PC-3 (cell line): ENCODE data around the gene RNF169. TPM values are rescaled to one million over a fixed set of nuclear protein-coding genes. Genes with fewer than 3 reads are reported as not detected.

Experiments
- ATAC-seq: fragments of 200-7000 bp; cut with Tn5 transposase; 2 replicates; pipeline ENCODE4 v1.9.1; 2020; ENCODE audit warnings: mild to moderate bottlenecking, moderate library complexity
- BruUV-seq: library from RNA; stranded (reverse); fragments of 400-500 nt; replicated peaks from 2 replicates; lab custom pipeline; 2021; lab: Mats Ljungman, UMichigan
- CTCF ChIA-PET: fragments of 300-600 bp; sonication (Branson Sonifier 250); formaldehyde crosslinking; loops from one replicate; lab custom pipeline; 2022; ENCODE audit warnings: antibody characterized with exemption; lab: Charles Lee
- POLR2A ChIA-PET: fragments of 300-600 bp; sonication (Branson Sonifier 250); formaldehyde crosslinking; loops from one replicate; lab custom pipeline; 2022; ENCODE audit warnings: antibody characterized with exemption; ENCODE audit not compliant: unreplicated experiment; lab: Charles Lee
- DNase-seq: peaks from one replicate; pipeline ENCODE4 v3.0.0-alpha.2; 2015
- H2AFZ ChIP-seq: fragments of 300-600 bp; sonication (generic); 2 replicates; pipeline ENCODE4 v1.6.0; 2016; ENCODE audit warnings: antibody characterized with exemption, low read length
- H3F3A ChIP-seq: fragments of 300-600 bp; sonication (generic); one replicate; pipeline ENCODE4 v1.6.0; 2017; ENCODE audit warnings: antibody characterized with exemption, low read length, control low read depth, mild to moderate bottlenecking; ENCODE audit not compliant: unreplicated experiment
- H3K27ac ChIP-seq: fragments of 300-600 bp; sonication (generic); 2 replicates; pipeline ENCODE4 v1.5.1; 2016; ENCODE audit warnings: mild to moderate bottlenecking, low read length
- H3K27me3 ChIP-seq: fragments of 300-600 bp; sonication (generic); 2 replicates; pipeline ENCODE4 v1.6.1; 2016; ENCODE audit warnings: low read length, mixed read lengths
- H3K36me3 ChIP-seq: fragments of 300-600 bp; sonication (generic); 2 replicates; pipeline ENCODE4 v1.6.1; 2016; ENCODE audit warnings: low read depth, mixed run types, low read length, mixed read lengths
- H3K4me1 ChIP-seq: fragments of 300-600 bp; sonication (generic); 2 replicates; pipeline ENCODE4 v1.5.1; 2016; ENCODE audit warnings: low read length; ENCODE audit not compliant: insufficient read depth
- H3K4me2 ChIP-seq: fragments of 300-600 bp; sonication (generic); 2 replicates; pipeline ENCODE4 v1.6.0; 2016; ENCODE audit warnings: low read length
- H3K4me3 ChIP-seq: fragments of 300-600 bp; sonication (generic); 2 replicates; pipeline ENCODE4 v1.5.1; 2016; ENCODE audit warnings: mild to moderate bottlenecking, low read length, mixed read lengths
- H3K79me2 ChIP-seq: fragments of 300-600 bp; sonication (generic); 2 replicates; pipeline ENCODE4 v1.6.1; 2017; ENCODE audit warnings: low read length, mixed read lengths
- H3K9ac ChIP-seq: fragments of 300-600 bp; sonication (generic); 2 replicates; pipeline ENCODE4 v1.6.0; 2016; ENCODE audit warnings: mild to moderate bottlenecking, low read length
- H3K9me2 ChIP-seq: fragments of 300-600 bp; sonication (generic); replicated peaks from 2 replicates; pipeline ENCODE4 v1.6.1; 2016; ENCODE audit warnings: mixed run types, low read length, mixed read lengths
- H3K9me3 ChIP-seq: fragments of 300-600 bp; sonication (generic); 2 replicates; pipeline ENCODE4 v1.6.1; 2016; ENCODE audit warnings: low read length, mixed read lengths
- H4K20me1 ChIP-seq: fragments of 300-600 bp; sonication (generic); 2 replicates; pipeline ENCODE4 v1.6.1; 2016; ENCODE audit warnings: low read length, mixed read lengths
- EZH2 ChIP-seq: fragments of 300-600 bp; sonication (generic); IDR thresholded peaks from one replicate; pipeline ENCODE4 v1.6.1; 2017; ENCODE audit warnings: antibody characterized with exemption, mild to moderate bottlenecking, low read length; ENCODE audit not compliant: unreplicated experiment
- EZH2phosphoT487 ChIP-seq: fragments of 300-600 bp; sonication (generic); IDR thresholded peaks from 2 replicates; pipeline ENCODE4 v1.6.1; 2018; ENCODE audit warnings: mild to moderate bottlenecking, antibody characterized with exemption, low read length, borderline replicate concordance
- intact Hi-C: fragments of 100-400 bp; cut with micrococcal nuclease; formaldehyde crosslinking; loops from 2 replicates; pipeline ENCODE4 v1.9.0; 2023
- total RNA-seq: library from RNA; depleted of rRNA; stranded (reverse); fragments of >200 nt; gene quantifications from 2 replicates; pipeline ENCODE4 v1.2.3, GENCODE V29; 2014
- TF ChIP-seq, protein P1 (sequence below): fragments of 300-600 bp; sonication (generic); conservative IDR thresholded peaks from 2 replicates; pipeline ENCODE4 v1.5.1; 2017; ENCODE audit warnings: antibody characterized with exemption, low read depth, mild to moderate bottlenecking, low read length

The RNF169 gene
- total RNA-seq, 1 experiment from 2014 or later: 20.4 TPM

DNA sequence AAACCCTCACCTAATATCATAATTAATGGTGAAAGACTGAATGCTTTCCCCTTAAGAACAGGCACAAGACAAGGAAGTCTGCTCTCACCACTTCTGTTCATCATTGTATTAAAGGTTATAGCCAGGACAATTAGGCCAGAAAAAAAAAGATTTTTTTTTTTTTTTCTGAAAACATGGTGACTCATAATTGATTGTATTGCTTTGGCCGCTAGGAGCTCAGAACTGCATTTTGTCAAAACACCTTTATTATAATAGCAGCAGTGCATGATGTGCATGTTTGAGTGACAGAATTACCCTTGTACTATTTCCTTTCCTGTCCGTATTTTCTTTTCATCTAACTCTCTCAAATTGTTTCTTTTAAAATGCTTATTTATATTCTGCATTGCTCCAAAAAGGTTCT is 98.1 kb downstream of the RNF169 start:
- H3K9me3 ChIP-seq: no peaks in the 10 kb centered on the region
- CTCF ChIA-PET: no interaction called here
- no peaks in the 10 kb centered on the region for H3K79me2 ChIP-seq
- H3K4me2 ChIP-seq: no peak overlapping the region
- peaks cover 18% of the 10 kb centered on the region for H3K4me1 ChIP-seq
- POLR2A ChIA-PET: no interaction called here
- no peak overlapping the region for H2AFZ ChIP-seq
- no peaks in the 10 kb centered on the region for H3K9me2 ChIP-seq
- intact Hi-C loops: no loop called here
- H3K27me3 ChIP-seq: no peaks in the 10 kb centered on the region
- H3F3A ChIP-seq: no peaks in the 10 kb centered on the region
- no TSS peak for BruUV-seq
- DNase-seq (peak; percentile 43), ATAC-seq (no peak)
- TF ChIP-seq EZH2: no peak
- TF ChIP-seq, protein P1, sequence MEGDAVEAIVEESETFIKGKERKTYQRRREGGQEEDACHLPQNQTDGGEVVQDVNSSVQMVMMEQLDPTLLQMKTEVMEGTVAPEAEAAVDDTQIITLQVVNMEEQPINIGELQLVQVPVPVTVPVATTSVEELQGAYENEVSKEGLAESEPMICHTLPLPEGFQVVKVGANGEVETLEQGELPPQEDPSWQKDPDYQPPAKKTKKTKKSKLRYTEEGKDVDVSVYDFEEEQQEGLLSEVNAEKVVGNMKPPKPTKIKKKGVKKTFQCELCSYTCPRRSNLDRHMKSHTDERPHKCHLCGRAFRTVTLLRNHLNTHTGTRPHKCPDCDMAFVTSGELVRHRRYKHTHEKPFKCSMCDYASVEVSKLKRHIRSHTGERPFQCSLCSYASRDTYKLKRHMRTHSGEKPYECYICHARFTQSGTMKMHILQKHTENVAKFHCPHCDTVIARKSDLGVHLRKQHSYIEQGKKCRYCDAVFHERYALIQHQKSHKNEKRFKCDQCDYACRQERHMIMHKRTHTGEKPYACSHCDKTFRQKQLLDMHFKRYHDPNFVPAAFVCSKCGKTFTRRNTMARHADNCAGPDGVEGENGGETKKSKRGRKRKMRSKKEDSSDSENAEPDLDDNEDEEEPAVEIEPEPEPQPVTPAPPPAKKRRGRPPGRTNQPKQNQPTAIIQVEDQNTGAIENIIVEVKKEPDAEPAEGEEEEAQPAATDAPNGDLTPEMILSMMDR: no peak
- TF ChIP-seq EZH2phosphoT487: no peak
- H3K36me3 ChIP-seq: peaks cover 36% of the 10 kb centered on the region
- H3K27ac ChIP-seq: no peak overlapping the region
- H3K9ac ChIP-seq: no peak overlapping the region
- H3K4me3 ChIP-seq: no peak overlapping the region
- H4K20me1 ChIP-seq: no peaks in the 10 kb centered on the region

DNA sequence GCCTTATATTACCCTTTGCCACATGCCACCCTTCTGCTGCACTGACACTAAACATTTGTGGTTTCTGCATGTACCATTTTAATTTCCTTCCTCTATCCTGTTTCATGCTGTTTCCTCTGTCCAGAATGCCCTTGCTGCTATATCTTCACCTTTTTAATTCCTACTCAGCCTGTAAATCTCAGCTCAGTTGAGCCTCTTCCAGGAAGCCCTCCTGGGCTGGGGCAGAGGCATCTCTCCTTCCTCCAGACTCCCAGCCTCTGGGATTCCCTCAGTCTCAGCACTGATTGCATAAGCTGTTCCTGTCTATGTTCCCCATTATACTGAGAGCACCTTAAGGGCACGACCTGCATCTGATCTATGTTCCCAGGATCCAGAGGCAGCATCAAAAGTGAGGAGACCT is 98.7 kb downstream of the RNF169 start:
- intact Hi-C loops: no loop called here
- TF ChIP-seq EZH2: no peak
- TF ChIP-seq, protein P1: no peak
- TF ChIP-seq EZH2phosphoT487: no peak
- Histone ChIP-seq H2AFZ (no peak overlapping the region), H3F3A (no peaks in the 10 kb centered on the region), H3K27me3 (no peaks in the 10 kb centered on the region), H3K4me1 (peaks cover 18% of the 10 kb centered on the region), H3K9me2 (no peaks in the 10 kb centered on the region), H3K27ac (no peak overlapping the region), H3K9ac (no peak overlapping the region), H3K79me2 (no peaks in the 10 kb centered on the region), H3K4me3 (no peak overlapping the region), H3K36me3 (peaks cover 38% of the 10 kb centered on the region), H4K20me1 (no peaks in the 10 kb centered on the region), H3K9me3 (no peaks in the 10 kb centered on the region), H3K4me2 (no peak overlapping the region)
- CTCF ChIA-PET: no interaction called here
- BruUV-seq: no TSS peak
- ATAC-seq (no peak), DNase-seq (no peak)
- POLR2A ChIA-PET: no interaction called here

DNA sequence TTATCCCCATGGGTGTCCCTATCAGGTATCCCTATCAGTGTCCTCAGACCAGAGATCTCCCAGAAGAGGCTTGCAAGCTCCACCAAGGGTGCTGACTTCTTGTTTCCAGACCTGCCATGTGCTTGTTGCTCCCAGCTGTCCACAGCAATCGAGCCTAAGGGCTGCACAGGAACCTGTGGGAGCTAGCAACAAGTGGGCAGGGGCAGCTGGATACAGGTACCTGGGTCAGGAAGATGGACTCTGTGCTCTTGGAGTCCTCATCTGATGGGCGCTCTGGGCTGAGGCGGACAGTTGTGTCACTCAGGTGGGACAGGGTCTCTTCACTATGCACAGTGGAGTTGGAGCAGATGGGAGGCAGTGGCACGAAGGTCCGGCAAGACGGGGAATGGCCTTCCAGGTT is 99.2 kb downstream of the RNF169 start:
- Histone ChIP-seq H4K20me1 (no peaks in the 10 kb centered on the region), H2AFZ (no peak overlapping the region), H3K9me2 (no peaks in the 10 kb centered on the region), H3F3A (no peaks in the 10 kb centered on the region), H3K27ac (no peak overlapping the region), H3K4me2 (no peak overlapping the region), H3K4me3 (no peak overlapping the region), H3K27me3 (no peaks in the 10 kb centered on the region), H3K36me3 (peaks cover 33% of the 10 kb centered on the region), H3K9me3 (no peaks in the 10 kb centered on the region), H3K79me2 (no peaks in the 10 kb centered on the region), H3K4me1 (peaks cover 18% of the 10 kb centered on the region), H3K9ac (no peak overlapping the region)
- BruUV-seq: no TSS peak
- TF ChIP-seq EZH2phosphoT487 (no peak), EZH2 (no peak)
- TF ChIP-seq, protein P1: no peak
- CTCF ChIA-PET: no interaction called here
- intact Hi-C loops: no loop called here
- POLR2A ChIA-PET: no interaction called here
- no peak for DNase-seq
- ATAC-seq: no peak
